GM18526 (cell line): ENCODE data around the gene DDX28.
A peak's percentile ranks its signal among the peaks of the same experiment; 100 is the strongest.
"Not testable (repeated sequence)": the region's sequence is repeated elsewhere in the genome, so short reads cannot be mapped to it uniquely, and the experiment has no call there.

Source experiments
- POLR2A ChIP-seq: IDR thresholded peaks from 3 replicates; pipeline ENCODE4 v1.6.1; 2011; ENCODE audit not compliant: insufficient read length; ENCODE audit errors: extremely low read depth

DDX28 gene

DNA sequence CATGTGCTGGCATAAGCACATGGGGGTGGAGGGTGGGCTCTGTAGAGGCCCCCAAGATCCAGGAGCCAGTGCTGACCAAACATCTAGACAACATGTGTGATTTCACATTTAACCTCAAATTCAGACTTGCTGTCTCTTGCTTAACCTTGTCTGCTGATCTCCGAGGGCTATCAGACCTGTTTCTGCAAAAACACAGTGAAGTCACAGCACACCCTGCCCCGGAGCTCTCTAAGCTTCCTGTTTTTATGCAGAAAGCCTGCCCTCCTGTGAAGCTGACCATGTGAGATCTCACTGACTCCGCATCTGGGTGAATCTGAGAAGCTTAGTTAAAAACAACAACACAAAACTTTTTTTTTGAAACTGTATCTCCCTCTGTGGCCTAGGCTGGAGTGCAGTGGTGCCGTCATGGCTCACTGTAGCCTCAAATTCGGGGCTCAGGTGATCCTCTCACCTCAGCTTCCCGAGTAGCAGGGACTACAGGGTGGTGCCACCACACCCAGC is 17.2 kb downstream of the DDX28 start:
- TF ChIP-seq POLR2A: no peak

- no peak for TF ChIP-seq POLR2A
These were observed 17.8 kb downstream of the DDX28 start for GRCh38 chr16:68005211-68005610.

DNA sequence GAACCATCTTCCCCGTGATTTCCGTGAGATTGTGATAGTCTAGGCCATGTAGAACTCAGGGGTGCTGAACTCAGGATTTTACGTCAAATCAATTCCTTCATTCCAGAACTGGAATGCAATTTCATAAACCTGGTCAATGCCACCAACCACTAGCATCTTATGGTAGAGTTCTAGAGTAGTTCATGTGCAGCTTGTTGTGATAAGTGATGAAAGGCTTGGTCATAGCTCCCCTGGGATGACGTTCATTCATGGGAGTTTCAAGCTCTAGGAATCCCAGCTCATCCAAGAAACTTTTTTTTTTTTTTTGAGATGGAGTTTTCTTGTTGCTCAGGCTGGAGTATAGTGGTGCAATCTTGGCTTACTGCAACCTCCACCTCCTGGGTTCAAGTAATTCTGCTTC is 20.0 kb downstream of the DDX28 start:
- TF ChIP-seq POLR2A: no peak

DNA sequence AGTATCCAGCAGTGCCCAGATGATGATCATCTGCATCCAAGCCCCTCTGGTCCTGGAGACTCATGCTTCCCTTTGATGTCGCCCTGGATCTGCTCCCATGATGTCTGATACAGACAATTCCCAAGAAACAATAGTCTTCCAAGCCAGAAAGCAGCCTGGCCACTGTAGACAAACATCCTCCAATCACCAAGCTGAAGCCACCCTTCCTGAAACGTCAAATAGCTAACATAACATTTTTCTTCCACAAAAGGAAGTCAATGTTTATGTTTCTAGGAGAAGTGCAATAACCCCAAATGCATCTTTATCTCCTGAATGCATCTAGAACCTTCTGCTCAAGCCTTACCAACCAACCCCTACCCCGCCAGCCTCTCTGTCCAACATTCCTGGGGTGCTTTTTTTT is 22.6 kb downstream of the DDX28 start:
- no peak for TF ChIP-seq POLR2A

- TF ChIP-seq POLR2A: no peak
These were observed 23.0 kb downstream of the DDX28 start for GRCh38 chr16:67999985-68000384.

DNA sequence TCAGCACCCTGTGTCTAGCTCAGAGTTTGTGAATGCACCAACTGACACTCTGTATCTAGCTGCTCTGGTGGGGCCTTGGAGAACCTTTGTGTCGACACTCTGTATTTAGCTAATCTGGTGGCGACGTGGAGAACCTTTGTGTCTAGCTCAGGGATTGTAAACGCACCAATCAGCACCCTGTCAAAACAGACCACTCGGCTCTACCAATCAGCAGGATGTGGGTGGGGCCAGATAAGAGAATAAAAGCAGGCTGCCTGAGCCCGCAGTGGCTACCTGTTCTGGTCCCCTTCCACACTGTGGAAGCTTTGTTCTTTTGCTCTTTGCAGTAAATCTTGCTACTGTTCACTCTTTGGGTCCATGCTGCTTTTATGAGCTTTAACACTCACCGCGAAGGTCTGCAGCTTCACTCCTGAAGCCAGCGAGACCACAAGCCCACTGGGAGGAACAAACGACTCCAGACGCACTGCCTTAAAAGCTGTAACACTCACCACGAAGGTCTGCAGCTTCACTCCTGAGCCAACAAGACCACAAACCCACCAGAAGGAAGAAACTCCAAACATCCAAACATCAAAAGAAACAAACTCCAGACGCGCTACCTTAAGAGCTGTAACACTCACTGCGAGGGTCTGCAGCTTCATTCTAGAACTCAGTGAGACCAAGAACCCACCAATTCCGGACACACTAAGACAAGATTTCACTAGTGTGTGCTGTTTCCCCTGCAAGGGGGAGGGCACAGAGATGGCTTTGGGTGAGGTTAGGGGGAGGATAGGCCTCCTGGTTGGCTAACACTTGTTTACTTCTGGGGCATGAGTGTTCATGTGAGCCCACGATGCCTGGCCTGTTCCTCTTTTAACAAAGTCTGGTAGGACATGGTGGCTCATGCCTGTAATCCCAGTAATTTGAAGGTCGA is 24.0 kb downstream of the DDX28 start, which contains the start of gene DPEP2:
Gene DPEP2, minus strand, starts transcription at position 706 of the 910 bp plus-strand sequence. CDS start 6,272 bp downstream, outside the sequence.
- not testable (repeated sequence) for TF ChIP-seq POLR2A

GRCh38 chr16:67996666-67997065 is 26.4 kb downstream of the DDX28 start:
- no peak for TF ChIP-seq POLR2A

- TF ChIP-seq POLR2A: no peak
These were observed 27.6 kb downstream of the DDX28 start for GRCh38 chr16:67995423-67995822.

- peak; percentile 42 for TF ChIP-seq POLR2A
These were observed 29.6 kb downstream of the DDX28 start for GRCh38 chr16:67993207-67994039.

GRCh38 chr16:67992661-67993206 is 30.3 kb downstream of the DDX28 start:
- TF ChIP-seq POLR2A: no peak

GRCh38 chr16:67990018-67990386 is 33.0 kb downstream of the DDX28 start:
- no peak for TF ChIP-seq POLR2A

- no peak for TF ChIP-seq POLR2A
These were observed 33.6 kb downstream of the DDX28 start for GRCh38 chr16:67989322-67990017.

DNA sequence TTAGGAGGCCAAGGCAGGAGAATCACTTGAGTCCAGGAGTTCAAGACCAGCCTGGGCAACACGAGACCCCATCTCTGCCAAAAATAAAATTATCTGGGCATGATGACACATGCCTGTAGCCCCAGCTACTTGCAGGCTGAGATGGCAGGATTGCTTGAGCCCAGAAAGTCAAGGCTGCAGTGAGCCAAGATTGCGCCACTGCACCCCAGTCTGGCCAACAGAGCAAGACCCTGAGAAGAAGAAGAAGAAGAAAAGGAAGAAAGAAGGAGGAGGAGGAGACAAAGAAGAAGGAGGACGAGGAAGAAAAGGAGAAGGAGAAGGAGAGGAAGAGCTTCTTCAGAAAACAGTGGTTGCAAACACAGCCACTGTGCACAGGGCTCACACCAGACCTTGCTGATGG is 34.4 kb downstream of the DDX28 start:
- no peak for TF ChIP-seq POLR2A

DNA sequence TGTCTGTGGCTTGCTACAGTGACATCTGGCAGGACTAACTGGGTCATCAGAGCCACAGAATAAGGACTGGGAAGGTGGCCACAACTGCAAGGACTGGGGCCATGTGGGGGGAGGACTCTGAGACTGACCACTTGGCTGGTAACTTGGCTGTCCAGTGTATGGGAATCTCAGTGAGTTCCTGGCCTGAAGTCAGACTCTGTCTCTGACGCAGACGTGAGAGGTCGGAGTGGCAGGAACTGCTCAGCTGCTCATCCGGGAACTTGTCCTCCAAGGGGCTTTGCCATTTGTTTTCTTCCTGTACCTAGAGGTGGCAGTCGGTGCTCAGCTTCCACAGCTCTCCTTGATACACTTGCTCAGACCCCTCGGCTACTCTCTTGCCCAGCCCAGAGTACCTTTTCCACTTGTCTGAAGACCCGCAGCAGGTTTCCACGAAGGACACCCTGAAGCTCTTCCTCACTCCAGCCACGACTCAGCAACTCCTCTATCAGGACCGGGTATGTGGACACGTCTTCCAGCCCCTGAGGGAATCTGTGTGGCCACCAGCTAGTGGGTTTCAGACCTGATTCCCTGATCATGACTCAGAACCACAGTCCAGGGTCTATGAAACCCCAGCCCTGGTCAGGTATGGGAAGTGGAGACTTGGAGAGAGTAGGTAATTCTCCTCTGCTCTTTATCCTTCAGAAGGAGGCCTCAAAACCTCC is 35.4 kb downstream of the DDX28 start:
- no peak for TF ChIP-seq POLR2A
